CD14-positive monocyte (primary cell): ENCODE data around the gene E2F1. TPM values are rescaled to one million over a fixed set of nuclear protein-coding genes. Genes with fewer than 3 reads are reported as not detected.

ENCODE experiments used
- DNase-seq, 3 donors: peaks; one replicate each; pipeline ENCODE4 v3.0.0-alpha.2; 2011 to 2022
- H2AFZ ChIP-seq: 2 replicates; pipeline ENCODE4 v1.6.0; 2012; ENCODE audit warnings: mild to moderate bottlenecking, low read depth, low read length, inconsistent platforms; ENCODE audit not compliant: insufficient read depth, poor library complexity, severe bottlenecking
- H3K27ac ChIP-seq, 2 donors: 1 replicate in 1 of 2; 2 replicates in 1 of 2; pipeline ENCODE4 v1.5.1; 2012 to 2013; ENCODE audit warnings: low read length in 2 of 2, control low read depth in 1 of 2, inconsistent platforms in 1 of 2, low read depth in 1 of 2, mild to moderate bottlenecking in 1 of 2
- H3K27me3 ChIP-seq, 2 donors: one replicate each; pipeline versions ENCODE4 v1.6.0 to v1.6.1; 2011 to 2013; ENCODE audit warnings: low read length in 2 of 2; ENCODE audit not compliant: control insufficient read depth in 2 of 2, insufficient read depth in 2 of 2
- H3K36me3 ChIP-seq, 2 donors: replicated peaks in 1 of 2; 1 replicate in 1 of 2; 2 replicates in 1 of 2; pipeline versions ENCODE4 v1.5.1 to v1.6.1; 2012 to 2013; ENCODE audit warnings: low read length in 2 of 2, control low read depth in 1 of 2, inconsistent platforms in 1 of 2, mild to moderate bottlenecking in 1 of 2; ENCODE audit not compliant: insufficient read depth in 2 of 2, control insufficient read depth in 1 of 2
- H3K4me1 ChIP-seq, 2 donors: 1 replicate in 1 of 2; 2 replicates in 1 of 2; pipeline versions ENCODE4 v1.5.1 to v1.6.1; 2012 to 2013; ENCODE audit warnings: low read length in 2 of 2, control low read depth in 1 of 2, inconsistent platforms in 1 of 2, mild to moderate bottlenecking in 1 of 2, moderate library complexity in 1 of 2; ENCODE audit not compliant: insufficient read depth in 2 of 2, control insufficient read depth in 1 of 2
- H3K4me2 ChIP-seq: replicated peaks from 2 replicates; pipeline ENCODE3; 2012; ENCODE audit warnings: low read length, moderate library complexity, mild to moderate bottlenecking; ENCODE audit not compliant: poor library complexity, severe bottlenecking; ENCODE audit errors: extremely low read depth
- H3K4me3 ChIP-seq, 3 experiments: fragments of 200-600 bp in 1 of 3; sonication (generic) in 1 of 3; replicated peaks in 1 of 3; 1 replicate in 2 of 3; 2 replicates in 1 of 3; pipeline ENCODE4 v1.5.1; 2011 to 2013; ENCODE audit warnings: low read length in 3 of 3, mild to moderate bottlenecking in 3 of 3, control low read depth in 2 of 3, low read depth in 2 of 3, inconsistent platforms in 1 of 3, moderate library complexity in 1 of 3
- H3K79me2 ChIP-seq: 2 replicates; pipeline ENCODE4 v1.6.0; 2012; ENCODE audit warnings: mild to moderate bottlenecking, control low read depth, inconsistent platforms, low read length, moderate library complexity; ENCODE audit not compliant: insufficient read depth
- H3K9ac ChIP-seq: 2 replicates; pipeline ENCODE4 v1.6.0; 2017; ENCODE audit warnings: low read length, mild to moderate bottlenecking; ENCODE audit not compliant: insufficient read depth, poor library complexity, severe bottlenecking
- H3K9me3 ChIP-seq, 2 donors: replicated peaks in 1 of 2; 1 replicate in 1 of 2; 2 replicates in 1 of 2; pipeline versions ENCODE4 v1.5.1 to v1.6.1; 2012 to 2013; ENCODE audit warnings: low read length in 2 of 2, control low read depth in 1 of 2; ENCODE audit not compliant: control insufficient read depth in 1 of 2, insufficient read depth in 1 of 2
- H4K20me1 ChIP-seq: 2 replicates; pipeline ENCODE4 v1.6.0; 2012; ENCODE audit warnings: mild to moderate bottlenecking, low read length, control low read depth, moderate library complexity; ENCODE audit not compliant: insufficient read depth
- H3K27ac Mint-ChIP-seq, 7 donors: one replicate each; pipeline ENCODE4 v1.8.0; 2020; ENCODE audit warnings: mild to moderate bottlenecking in 7 of 7, mixed read lengths in 7 of 7, moderate library complexity in 6 of 7, inconsistent platforms in 2 of 7
- H3K27me3 Mint-ChIP-seq, 3 donors: one replicate each; pipeline ENCODE4 v1.8.0; 2021 to 2022; ENCODE audit warnings: low read depth in 3 of 3, mild to moderate bottlenecking in 3 of 3, mixed read lengths in 3 of 3, moderate library complexity in 3 of 3, inconsistent platforms in 1 of 3
- H3K36me3 Mint-ChIP-seq, 2 donors: one replicate each; pipeline ENCODE4 v1.8.0; 2020; ENCODE audit warnings: mixed read lengths in 2 of 2, inconsistent platforms in 1 of 2, mild to moderate bottlenecking in 1 of 2
- H3K4me1 Mint-ChIP-seq: one replicate; pipeline ENCODE4 v1.8.0; 2020; ENCODE audit warnings: mild to moderate bottlenecking, mixed read lengths
- H3K4me3 Mint-ChIP-seq, 2 donors: one replicate each; pipeline ENCODE4 v1.8.0; 2020; ENCODE audit warnings: mild to moderate bottlenecking in 2 of 2, mixed read lengths in 2 of 2, moderate library complexity in 1 of 2
- H3K9me3 Mint-ChIP-seq, 7 donors: one replicate each; pipeline ENCODE4 v1.8.0; 2020 to 2022; ENCODE audit warnings: mixed read lengths in 7 of 7, mild to moderate bottlenecking in 6 of 7, moderate library complexity in 6 of 7, inconsistent platforms in 2 of 7
- CTCF ChIP-seq: fragments of 200-600 bp; IDR thresholded peaks from one replicate; pipeline ENCODE4 v1.8.0; 2022; ENCODE audit warnings: antibody characterized with exemption, mild to moderate bottlenecking
- WGBS: methylation state at CpG from one replicate; pipeline ENCODE4 v1.1.5; 2013; ENCODE audit warnings: missing lambda C conversion rate; ENCODE audit not compliant: insufficient coverage; 5-methylcytosine and 5-hydroxymethylcytosine counted together
- intact Hi-C, 2 donors: fragments of 100-400 bp; cut with micrococcal nuclease; formaldehyde crosslinking; loops; one replicate each; pipeline versions ENCODE4 v1.15.0 to v1.15.1; 2023
- polyA plus RNA-seq, 3 donors: library from polyadenylated mRNA; depleted of rRNA in 1 of 3; unstranded in 2 of 3; stranded (reverse) in 1 of 3; fragments of 300-500 nt in 2 of 3; fragments of >200 nt in 1 of 3; fragmentation: Illumina TruSeq in 2 of 3; gene quantifications; 1 replicate in 2 of 3; 2 replicates in 1 of 3; pipeline ENCODE4 v1.2.3, GENCODE V29; 2012 to 2021

The E2F1 gene
- polyA plus RNA-seq, 3 donors = 0.17 to 1.1 TPM; not detected in 1

- Histone ChIP-seq H3K4me3 (no peak overlapping the region), H3K9ac (no peak overlapping the region), H3K9me3 (no peaks in the 10 kb centered on the region), H3K27ac (no peak overlapping the region), H2AFZ (no peak overlapping the region), H3K36me3 (no peaks in the 10 kb centered on the region), H3K79me2 (no peaks in the 10 kb centered on the region), H4K20me1 (peaks cover 9% of the 10 kb centered on the region), H3K27me3 (no peaks in the 10 kb centered on the region), H3K4me1 (peaks cover 22 to 31% of the 10 kb centered on the region in 2 donors), H3K4me2 (no peak overlapping the region)
- Mint-ChIP-seq H3K4me3 (no peak overlapping the region), H3K36me3 (peaks cover 5 to 18% of the 10 kb centered on the region in 2 donors), H3K27ac (no peak overlapping the region), H3K27me3 (peaks cover 2 to 8% (median 3%) of the 10 kb centered on the region in 3 donors), H3K9me3 (no peaks in the 10 kb centered on the region), H3K4me1 (peaks cover 24% of the 10 kb centered on the region)
- 73% methylated on average over 15 of the region's 17 CpGs for WGBS
- TF ChIP-seq CTCF = no peak
- no peak for DNase-seq
- intact Hi-C loops = loop anchor here in 1 of 2 donors (5.0 kb wide), 1 partner anchor 230 kb away; the partner anchor contains the start of gene SNTA1
Measured at GRCh38 chr20:33672426-33673113, 13.6 kb downstream of the E2F1 start.

- no peak overlapping the region for H3K4me2 ChIP-seq
- Mint-ChIP-seq H3K9me3 (no peaks in the 10 kb centered on the region), H3K4me1 (peaks cover 27% of the 10 kb centered on the region), H3K27ac (peak overlapping the region in 1 of 7 donors; percentile 47), H3K36me3 (peaks cover 2 to 17% of the 10 kb centered on the region in 2 donors), H3K27me3 (peaks cover 2 to 8% (median 3%) of the 10 kb centered on the region in 3 donors), H3K4me3 (no peak overlapping the region)
- no peak overlapping the region for H3K9ac ChIP-seq
- H3K9me3 ChIP-seq = no peaks in the 10 kb centered on the region
- intact Hi-C loops = loop anchor here in 1 of 2 donors (5.0 kb wide), 1 partner anchor 229 kb away; the partner anchor contains the start of gene SNTA1
- WGBS = 96% methylated on average over 5 of the region's 8 CpGs
- H4K20me1 ChIP-seq = peaks cover 9% of the 10 kb centered on the region
- H3K4me3 ChIP-seq = no peak overlapping the region
- peaks cover 25 to 39% of the 10 kb centered on the region in 2 donors for H3K4me1 ChIP-seq
- DNase-seq = no peak
- H3K79me2 ChIP-seq = no peaks in the 10 kb centered on the region
- no peaks in the 10 kb centered on the region for H3K27me3 ChIP-seq
- H2AFZ ChIP-seq = no peak overlapping the region
- no peaks in the 10 kb centered on the region for H3K36me3 ChIP-seq
- H3K27ac ChIP-seq = no peak overlapping the region
- no peak for TF ChIP-seq CTCF
Measured at GRCh38 chr20:33671573-33672288, 14.5 kb downstream of the E2F1 start.
